Measurements from ENCODE around the gene FIGN.

Gene FIGN

GRCh38 chr2:163659224-163659623 is 76.6 kb downstream of the FIGN start:
- DNase-seq: no peak

DNA sequence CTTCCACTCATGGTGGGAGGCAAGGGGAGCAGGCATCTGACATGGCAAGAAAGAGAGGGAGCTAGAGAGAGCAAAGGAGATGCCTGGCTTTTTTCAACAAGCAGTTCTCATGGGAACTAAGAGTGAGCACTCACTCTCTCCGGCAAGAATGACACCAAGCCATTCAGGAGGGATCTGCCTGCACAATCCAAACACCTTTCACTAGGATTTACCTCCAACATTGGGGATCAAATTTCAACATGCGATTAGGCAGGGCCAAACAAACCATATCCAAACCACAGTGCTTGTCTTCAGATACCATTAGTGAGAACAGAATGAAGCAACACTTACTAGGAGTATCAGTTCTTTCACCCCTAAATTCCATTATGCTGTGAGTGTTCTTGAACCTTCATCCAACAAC is 77.3 kb downstream of the FIGN start:
- no peak for DNase-seq

GRCh38 chr2:163657281-163657656 is 78.5 kb downstream of the FIGN start:
- no peak for DNase-seq

GRCh38 chr2:163656622-163657280 is 79.1 kb downstream of the FIGN start:
- DNase-seq: no peak

GRCh38 chr2:163655667-163656066 is 80.1 kb downstream of the FIGN start:
- no peak for DNase-seq

- no peak for DNase-seq
Observed at GRCh38 chr2:163652751-163653150, 83.1 kb downstream of the FIGN start.

DNA sequence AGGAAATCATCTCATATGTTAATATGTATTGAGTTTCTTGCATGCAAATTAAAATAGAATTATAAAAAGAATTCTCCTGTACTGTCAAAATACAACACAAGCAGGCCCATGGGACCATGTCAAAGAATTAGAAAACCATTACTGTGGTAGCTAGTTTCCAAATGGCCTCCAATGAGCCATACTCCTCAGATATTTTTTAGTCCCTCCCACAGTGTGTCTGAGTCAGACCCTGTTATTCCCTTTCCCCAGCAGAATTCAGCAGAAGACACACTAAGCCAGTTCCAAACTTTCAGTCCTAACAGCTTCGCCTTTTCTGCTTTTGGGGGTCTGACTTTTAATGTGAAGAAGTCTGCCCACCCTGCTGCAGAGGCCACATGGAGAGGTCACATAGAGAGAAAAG is 86.7 kb downstream of the FIGN start:
- no peak for DNase-seq

DNA sequence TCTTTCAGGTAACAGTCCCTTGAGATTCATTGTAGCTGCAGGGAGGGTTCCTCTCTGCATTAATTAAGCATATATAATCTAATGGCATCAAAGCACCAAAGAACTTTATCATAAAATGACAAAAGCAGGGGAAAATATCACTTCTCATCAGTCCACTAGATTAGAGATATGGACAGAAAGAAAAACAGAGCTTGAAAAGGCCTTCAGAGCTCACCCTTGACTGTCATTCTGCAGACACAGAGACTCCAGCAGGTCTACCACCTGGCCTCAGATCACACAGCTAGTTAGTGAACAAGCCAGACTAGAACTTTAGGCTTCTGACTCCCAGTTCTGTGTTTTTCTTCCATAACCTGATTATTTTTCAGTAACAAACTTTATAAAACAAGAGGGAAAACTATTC is 88.5 kb downstream of the FIGN start:
- no peak for DNase-seq

- DNase-seq: no peak
Observed at GRCh38 chr2:163646687-163647086, 89.1 kb downstream of the FIGN start.

- DNase-seq: no peak
Observed at GRCh38 chr2:163644238-163644637, 91.6 kb downstream of the FIGN start.

DNA sequence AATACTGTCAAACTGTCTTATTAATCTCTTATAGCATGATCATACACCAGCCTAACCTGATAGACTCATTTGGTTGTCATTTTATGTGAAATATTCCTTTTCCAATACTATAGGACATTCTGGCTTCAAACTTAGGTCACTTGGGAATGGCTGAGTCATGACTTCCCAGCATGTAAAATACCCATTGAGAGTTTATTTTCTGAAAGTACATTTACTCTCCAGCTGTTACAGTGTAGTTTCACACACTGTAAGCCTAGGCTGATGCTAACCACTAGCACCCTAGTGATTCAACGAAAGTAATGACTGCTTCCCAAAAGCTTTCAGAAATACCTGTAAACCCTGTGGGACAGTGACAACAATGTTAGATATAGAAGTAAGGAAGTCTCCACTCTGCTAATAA is 93.8 kb downstream of the FIGN start:
- no peak for DNase-seq

DNA sequence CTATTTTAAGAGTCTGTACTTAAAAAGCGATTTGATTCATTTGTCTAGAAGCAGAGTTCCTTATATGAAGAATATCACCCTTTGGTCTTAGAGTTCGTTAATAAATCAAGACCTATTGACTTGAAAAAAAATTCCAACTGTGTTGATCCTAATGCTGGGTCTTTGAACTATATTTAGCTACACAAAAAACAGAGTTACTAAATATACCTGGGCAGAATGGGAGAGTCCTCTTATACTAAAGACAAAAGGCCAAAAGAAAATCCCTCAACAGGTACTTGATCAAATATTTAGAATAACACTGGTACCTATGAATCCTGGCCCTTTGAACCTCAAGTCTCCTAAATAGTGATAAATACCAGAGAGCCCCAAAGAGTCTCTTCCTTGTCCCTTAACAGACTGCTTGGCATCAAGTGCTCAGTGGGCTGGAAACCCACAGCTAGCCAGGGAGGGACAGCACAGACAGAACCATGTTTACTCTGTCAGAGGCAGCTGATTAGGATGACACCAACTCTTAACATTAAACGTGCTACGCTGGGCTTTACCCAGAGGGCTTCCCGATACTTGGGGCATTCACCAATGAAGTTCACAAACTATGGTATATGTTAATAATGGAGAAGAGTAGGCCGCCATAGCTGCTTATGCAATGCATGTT is 95.1 kb downstream of the FIGN start:
- DNase-seq: no peak

DNA sequence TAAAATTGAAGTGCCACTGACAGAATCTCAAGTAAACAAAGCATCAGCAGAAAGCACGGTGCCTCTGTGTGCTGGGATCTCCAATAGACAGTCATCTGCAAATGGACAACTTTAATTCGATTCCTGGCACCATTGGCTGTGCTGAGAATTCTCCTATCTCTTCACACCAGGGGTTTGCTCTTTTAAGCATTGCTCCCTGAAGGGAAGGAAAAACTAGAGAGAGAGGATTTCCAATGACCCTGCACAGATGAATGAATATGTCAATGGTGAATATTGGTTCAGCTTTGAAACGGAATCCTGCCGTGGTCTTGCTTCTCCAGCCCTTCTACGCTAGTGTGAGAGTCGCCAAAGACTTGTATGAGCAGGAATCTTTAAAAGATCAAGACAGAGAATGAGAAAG is 97.9 kb downstream of the FIGN start:
- no peak for DNase-seq

- DNase-seq: no peak
Observed at GRCh38 chr2:163633291-163633690, 102.5 kb downstream of the FIGN start.

- no peak for DNase-seq
Observed at GRCh38 chr2:163630836-163631235, 105.0 kb downstream of the FIGN start.

- no peak for DNase-seq
Observed at GRCh38 chr2:163626639-163627109, 109.1 kb downstream of the FIGN start.

- no peak for DNase-seq
Observed at GRCh38 chr2:163626208-163626607, 109.6 kb downstream of the FIGN start.

GRCh38 chr2:163625632-163626031 is 110.2 kb downstream of the FIGN start:
- DNase-seq: no peak

- no peak for DNase-seq
Observed at GRCh38 chr2:163621445-163622004, 114.3 kb downstream of the FIGN start.

DNA sequence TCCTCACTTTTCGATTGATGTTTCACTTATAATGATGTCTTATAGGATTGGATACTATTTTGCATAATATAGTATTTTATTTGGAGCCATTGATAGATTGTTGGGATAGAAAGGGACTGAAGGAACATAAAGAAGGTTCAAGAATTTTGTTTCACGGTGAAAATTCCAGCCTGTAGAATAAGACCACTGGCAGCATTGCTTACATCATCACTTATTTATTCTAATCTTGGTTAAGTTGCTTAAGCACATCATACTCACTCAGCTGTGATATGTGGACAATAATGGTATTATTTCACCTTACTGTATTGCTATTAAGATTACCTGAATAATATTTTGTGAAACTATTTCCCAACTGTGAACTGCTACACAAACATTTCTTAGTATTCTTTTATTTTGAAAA is 118.3 kb downstream of the FIGN start:
- DNase-seq: no peak

DNA sequence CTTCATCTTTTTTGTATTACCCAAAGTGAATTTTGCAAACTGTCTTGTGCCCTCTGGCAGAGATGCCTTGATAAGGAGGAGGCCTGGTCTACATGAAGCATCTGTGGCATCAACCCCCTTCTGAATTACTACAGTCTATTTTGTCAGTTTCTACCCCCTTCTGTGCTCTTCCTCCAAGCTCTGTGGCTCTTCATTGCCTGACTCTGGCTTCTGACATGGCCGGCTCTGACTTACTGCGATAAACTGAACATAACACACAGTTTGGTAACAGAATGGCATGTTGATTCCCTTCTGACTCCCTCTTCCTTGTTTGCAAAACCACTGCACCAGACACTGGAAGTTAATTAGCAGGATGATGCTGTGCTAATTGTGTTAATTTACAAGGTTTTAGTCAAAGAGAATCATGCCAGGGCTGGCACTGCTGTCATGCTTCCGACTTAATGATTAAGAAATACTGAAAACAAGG is 122.5 kb downstream of the FIGN start:
- DNase-seq: no peak

DNA sequence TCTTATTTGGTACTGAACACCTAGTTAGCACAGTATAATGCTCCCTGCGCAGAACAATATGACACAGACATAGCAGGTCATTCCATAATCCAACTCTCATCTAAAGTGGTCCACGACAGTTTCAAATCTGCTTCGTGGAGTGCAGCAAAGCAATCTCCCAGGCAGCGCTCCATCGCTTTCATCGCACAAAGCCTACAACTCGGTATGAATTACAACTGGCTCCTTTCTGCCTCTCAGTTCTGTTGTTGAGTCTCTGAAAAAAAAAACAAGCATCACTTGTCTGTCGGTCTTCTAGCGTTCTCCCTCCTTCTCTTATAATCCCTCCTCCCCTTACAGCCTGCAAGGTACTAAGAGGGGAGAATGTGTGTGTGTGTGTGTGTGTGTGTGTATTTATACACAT is 123.5 kb downstream of the FIGN start:
- DNase-seq: no peak

DNA sequence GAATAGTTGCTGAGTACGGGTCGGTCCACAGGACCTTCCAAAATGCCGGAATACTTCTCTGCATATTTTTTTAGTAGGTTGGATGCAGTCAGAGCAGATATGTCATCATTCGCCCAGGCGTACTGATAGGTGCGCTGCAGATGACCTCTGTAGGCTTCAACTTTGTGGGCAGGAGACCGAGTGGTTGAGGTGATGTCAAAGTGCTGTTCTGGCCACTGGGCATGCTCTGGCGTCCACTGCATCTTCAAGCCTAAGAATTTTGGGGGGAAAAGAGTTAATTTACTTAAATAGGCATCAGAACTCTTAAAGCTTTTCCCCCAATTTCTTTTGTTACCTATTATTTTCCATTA is 124.3 kb downstream of the FIGN start:
- DNase-seq: no peak

GRCh38 chr2:163610817-163611556 is 124.8 kb downstream of the FIGN start:
- DNase-seq: peak; percentile 2 to 10 (median 9)

Data from suppressor macrophage (primary cell).